ENCODE results near the gene NPAS3. TPM values are rescaled to one million over a fixed set of nuclear protein-coding genes. Genes with fewer than 3 reads are reported as not detected.

NPAS3 gene
- total RNA-seq, 1 donor from 2014 or later, result 0.95 TPM

GRCh38 chr14:33435911-33436689 lies 497.4 kb downstream of the NPAS3 start:
- no peak overlapping the region for H3K27ac ChIP-seq
- DNase-seq (no peak), ATAC-seq (no peak)
- H3K27me3 ChIP-seq (ENCODE audit: low read depth), result no peaks in the 10 kb centered on the region
- H3K36me3 ChIP-seq, result no peaks in the 10 kb centered on the region
- H3K9me3 ChIP-seq, result no peaks in the 10 kb centered on the region
- no peaks in the 10 kb centered on the region for H3K4me1 ChIP-seq
- intact Hi-C loops (cut with DNase I), result no loop called here
- no peak overlapping the region for H3K4me3 ChIP-seq
- no peak for TF ChIP-seq CTCF (IDR thresholded peaks at IDR 0.05)

- no peak overlapping the region for H3K4me3 ChIP-seq
- H3K4me1 ChIP-seq, result no peaks in the 10 kb centered on the region
- H3K36me3 ChIP-seq, result no peaks in the 10 kb centered on the region
- intact Hi-C loops (cut with DNase I), result no loop called here
- H3K27ac ChIP-seq, result no peak overlapping the region
- H3K9me3 ChIP-seq, result no peaks in the 10 kb centered on the region
- ATAC-seq (no peak), DNase-seq (no peak)
- no peak for TF ChIP-seq CTCF (IDR thresholded peaks at IDR 0.05)
- no peaks in the 10 kb centered on the region for H3K27me3 ChIP-seq (ENCODE audit: low read depth)
Observed at GRCh38 chr14:33441633-33442032, 503.0 kb downstream of the NPAS3 start.

- Histone ChIP-seq H3K4me3 (no peak overlapping the region), H3K27ac (no peak overlapping the region), H3K4me1 (no peaks in the 10 kb centered on the region), H3K27me3 (ENCODE audit: low read depth) (no peaks in the 10 kb centered on the region), H3K36me3 (no peaks in the 10 kb centered on the region), H3K9me3 (no peaks in the 10 kb centered on the region)
- DNase-seq (no peak), ATAC-seq (no peak)
- intact Hi-C loops (cut with DNase I), result no loop called here
- TF ChIP-seq CTCF (IDR thresholded peaks at IDR 0.05), result no peak
Observed at GRCh38 chr14:33444136-33444535, 505.5 kb downstream of the NPAS3 start.

- H3K27ac ChIP-seq, result no peak overlapping the region
- H3K4me3 ChIP-seq, result no peak overlapping the region
- H3K36me3 ChIP-seq, result no peaks in the 10 kb centered on the region
- intact Hi-C loops (cut with DNase I), result no loop called here
- no peak for TF ChIP-seq CTCF (IDR thresholded peaks at IDR 0.05)
- no peaks in the 10 kb centered on the region for H3K9me3 ChIP-seq
- DNase-seq (no peak), ATAC-seq (no peak)
- no peaks in the 10 kb centered on the region for H3K4me1 ChIP-seq
- no peaks in the 10 kb centered on the region for H3K27me3 ChIP-seq (ENCODE audit: low read depth)
Observed at GRCh38 chr14:33449268-33449667, 510.6 kb downstream of the NPAS3 start.

- H3K9me3 ChIP-seq, result no peaks in the 10 kb centered on the region
- no peaks in the 10 kb centered on the region for H3K36me3 ChIP-seq
- H3K4me1 ChIP-seq, result no peaks in the 10 kb centered on the region
- no peaks in the 10 kb centered on the region for H3K27me3 ChIP-seq (ENCODE audit: low read depth)
- no peak for TF ChIP-seq CTCF (IDR thresholded peaks at IDR 0.05)
- DNase-seq (no peak), ATAC-seq (no peak)
- H3K27ac ChIP-seq, result no peak overlapping the region
- H3K4me3 ChIP-seq, result no peak overlapping the region
- intact Hi-C loops (cut with DNase I), result no loop called here
Observed at GRCh38 chr14:33449703-33450395, 511.2 kb downstream of the NPAS3 start.
